Measurements from ENCODE around the gene CRYBA1. TPM values are rescaled to one million over a fixed set of nuclear protein-coding genes. Genes with fewer than 3 reads are reported as not detected.
A peak's percentile ranks its signal among the peaks of the same experiment; 100 is the strongest.

The CRYBA1 gene
- total RNA-seq, 4 donors from 2014 or later, result not detected

DNA sequence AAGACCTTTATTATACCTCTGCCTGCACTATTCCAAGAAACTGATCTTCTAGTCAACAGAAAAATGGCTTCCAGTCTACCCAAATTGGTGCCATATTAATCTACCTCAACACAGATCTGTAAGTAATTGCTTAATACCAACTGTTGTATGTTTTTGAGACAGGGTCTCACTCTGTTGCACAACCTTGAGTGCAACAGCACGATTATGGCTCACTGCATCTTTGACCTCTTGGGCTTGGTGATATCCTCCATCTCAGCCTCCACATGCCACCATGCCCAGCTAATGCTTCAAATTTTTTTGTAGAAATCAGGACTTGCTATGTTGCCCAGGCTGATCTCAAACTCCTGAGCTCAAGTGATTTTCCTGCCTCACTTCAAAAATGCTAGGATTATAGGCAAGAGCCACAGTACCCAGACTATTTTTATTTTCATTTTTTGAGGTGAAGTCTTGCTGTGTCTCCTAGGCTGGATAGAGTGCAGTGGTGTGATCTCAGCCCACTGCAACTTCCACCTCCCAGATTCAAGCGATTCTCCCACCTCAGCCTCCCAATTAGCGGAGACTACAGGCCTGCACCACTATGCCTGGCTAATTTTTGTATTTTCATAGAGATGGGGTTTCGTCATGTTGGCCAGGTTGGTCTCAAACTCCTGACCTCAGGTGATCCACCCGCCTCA, 32.9 kb downstream of the CRYBA1 start:
- intact Hi-C loops (cut with DNase I; ENCODE audit: low total_unique reads), result no loop called here
- H3K4me3 ChIP-seq (ENCODE audit: low read depth, poor library complexity, severe bottlenecking), result no peak overlapping the region
- no peak for DNase-seq (ENCODE audit: low spot score in 2 of 2)
- 94 to 99% methylated on average over 5 of the region's 5 CpGs for WGBS, 2 donors
- TF ChIP-seq POLR2A (IDR thresholded peaks at IDR 0.05), result no peak
- TF ChIP-seq, protein P1, sequence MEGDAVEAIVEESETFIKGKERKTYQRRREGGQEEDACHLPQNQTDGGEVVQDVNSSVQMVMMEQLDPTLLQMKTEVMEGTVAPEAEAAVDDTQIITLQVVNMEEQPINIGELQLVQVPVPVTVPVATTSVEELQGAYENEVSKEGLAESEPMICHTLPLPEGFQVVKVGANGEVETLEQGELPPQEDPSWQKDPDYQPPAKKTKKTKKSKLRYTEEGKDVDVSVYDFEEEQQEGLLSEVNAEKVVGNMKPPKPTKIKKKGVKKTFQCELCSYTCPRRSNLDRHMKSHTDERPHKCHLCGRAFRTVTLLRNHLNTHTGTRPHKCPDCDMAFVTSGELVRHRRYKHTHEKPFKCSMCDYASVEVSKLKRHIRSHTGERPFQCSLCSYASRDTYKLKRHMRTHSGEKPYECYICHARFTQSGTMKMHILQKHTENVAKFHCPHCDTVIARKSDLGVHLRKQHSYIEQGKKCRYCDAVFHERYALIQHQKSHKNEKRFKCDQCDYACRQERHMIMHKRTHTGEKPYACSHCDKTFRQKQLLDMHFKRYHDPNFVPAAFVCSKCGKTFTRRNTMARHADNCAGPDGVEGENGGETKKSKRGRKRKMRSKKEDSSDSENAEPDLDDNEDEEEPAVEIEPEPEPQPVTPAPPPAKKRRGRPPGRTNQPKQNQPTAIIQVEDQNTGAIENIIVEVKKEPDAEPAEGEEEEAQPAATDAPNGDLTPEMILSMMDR (IDR thresholded peaks at IDR 0.05), result no peak

GRCh38 chr17:29283496-29283895, 36.8 kb downstream of the CRYBA1 start:
- intact Hi-C loops (cut with DNase I; ENCODE audit: low total_unique reads), result no loop called here
- 48% methylated on average over 5 of the region's 5 CpGs for WGBS, 2 donors
- no peak for TF ChIP-seq POLR2A (IDR thresholded peaks at IDR 0.05)
- TF ChIP-seq, protein P1 (IDR thresholded peaks at IDR 0.05), result no peak
- DNase-seq (ENCODE audit: low spot score in 2 of 2), result no peak
- no peak overlapping the region for H3K4me3 ChIP-seq (ENCODE audit: low read depth, poor library complexity, severe bottlenecking)

DNA sequence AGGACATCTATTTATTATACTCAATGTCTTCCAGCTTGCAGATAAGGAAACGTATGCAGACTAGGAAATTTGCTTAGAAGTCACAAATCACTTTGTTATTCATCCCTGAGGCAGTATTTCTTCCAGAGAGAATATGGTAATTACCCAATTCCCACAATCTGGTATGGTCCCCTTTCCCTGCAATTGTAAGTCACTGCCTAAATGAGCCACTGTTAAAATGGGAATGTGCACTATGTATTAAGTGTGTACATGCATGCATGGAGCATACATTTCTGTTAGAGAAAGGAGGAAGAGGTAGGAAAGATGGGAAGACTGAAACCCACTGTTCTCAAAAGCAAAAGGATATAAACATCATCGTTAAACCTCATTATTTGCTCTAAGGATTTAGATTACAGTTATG, 37.3 kb downstream of the CRYBA1 start:
- 51 to 56% methylated on average over 2 of the region's 2 CpGs for WGBS, 2 donors
- DNase-seq (ENCODE audit: low spot score in 2 of 2), result no peak
- TF ChIP-seq POLR2A (IDR thresholded peaks at IDR 0.05), result no peak
- TF ChIP-seq, protein P1 (IDR thresholded peaks at IDR 0.05), result no peak
- intact Hi-C loops (cut with DNase I; ENCODE audit: low total_unique reads), result no loop called here
- H3K4me3 ChIP-seq (ENCODE audit: low read depth, poor library complexity, severe bottlenecking), result no peak overlapping the region

- TF ChIP-seq, protein P1 (IDR thresholded peaks at IDR 0.05), result no peak
- no peak for TF ChIP-seq POLR2A (IDR thresholded peaks at IDR 0.05)
- DNase-seq (ENCODE audit: low spot score in 2 of 2), result no peak
- 83 to 90% methylated on average over 9 of the region's 9 CpGs for WGBS, 2 donors
- intact Hi-C loops (cut with DNase I; ENCODE audit: low total_unique reads), result no loop called here
- no peak overlapping the region for H3K4me3 ChIP-seq (ENCODE audit: low read depth, poor library complexity, severe bottlenecking)
Measured at GRCh38 chr17:29289852-29290251, 43.2 kb downstream of the CRYBA1 start.

GRCh38 chr17:29291163-29291752, 44.6 kb downstream of the CRYBA1 start:
- DNase-seq (ENCODE audit: low spot score in 2 of 2), result peak in 1 of 2 donors; percentile 48
- 8 to 10% methylated on average over 5 of the region's 5 CpGs for WGBS, 2 donors
- TF ChIP-seq, protein P1 (IDR thresholded peaks at IDR 0.05), result peak in 1 of 3 donors; percentile 55
- TF ChIP-seq POLR2A (IDR thresholded peaks at IDR 0.05), result no peak
- H3K4me3 ChIP-seq (ENCODE audit: low read depth, poor library complexity, severe bottlenecking), result no peak overlapping the region
- intact Hi-C loops (cut with DNase I; ENCODE audit: low total_unique reads), result no loop called here

Measured in lower leg skin (tissue), 4 donors.